AG09319 (cell line): Measurements from ENCODE around the gene ESRRG.
A peak's percentile ranks its signal among the peaks of the same experiment; 100 is the strongest.

ENCODE experiments used
- DNase-seq: peaks from one replicate; pipeline ENCODE4 v3.0.0-alpha.2; 2010; ENCODE audit warnings: low read depth; ENCODE audit errors: extremely low read depth
- CTCF ChIP-seq: IDR thresholded peaks from 2 replicates; pipeline ENCODE4 v1.5.1; 2011; ENCODE audit warnings: low read depth, mild to moderate bottlenecking, inconsistent platforms, low read length, moderate library complexity

The ESRRG gene

GRCh38 chr1:216614011-216614934 is 109.0 kb downstream of the ESRRG start:
- no peak for TF ChIP-seq CTCF
- DNase-seq = no peak

GRCh38 chr1:216612291-216612690 is 110.9 kb downstream of the ESRRG start:
- DNase-seq = no peak
- no peak for TF ChIP-seq CTCF

GRCh38 chr1:216607067-216607697 is 116.0 kb downstream of the ESRRG start:
- no peak for DNase-seq
- no peak for TF ChIP-seq CTCF

DNA sequence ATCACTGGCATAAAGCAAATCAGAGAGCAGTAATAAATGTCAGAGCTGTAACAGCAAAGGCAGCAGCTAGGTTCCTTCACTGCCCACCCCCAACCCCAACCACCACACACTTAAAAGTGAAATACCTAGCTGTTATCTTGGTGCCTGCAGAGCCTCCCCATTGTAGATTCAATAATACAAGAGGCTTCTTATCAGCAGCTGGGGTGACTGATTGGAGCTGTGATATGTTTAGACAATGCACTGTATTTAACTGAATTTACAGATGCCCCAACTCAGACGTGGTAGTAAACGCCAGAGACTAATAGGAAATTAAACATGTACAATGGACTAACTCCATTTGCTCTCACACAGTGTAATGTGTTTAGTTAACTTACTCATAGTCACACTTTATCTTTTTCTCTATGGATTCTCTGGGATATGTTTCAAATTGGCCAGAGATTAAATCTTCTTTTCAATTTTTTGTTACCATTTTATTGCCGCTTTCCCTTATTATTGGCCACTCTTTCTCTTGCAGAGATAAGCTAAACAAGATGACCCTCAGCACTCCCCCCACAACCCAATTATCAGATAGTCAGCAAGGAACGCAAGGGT is 117.1 kb downstream of the ESRRG start:
- DNase-seq = no peak
- TF ChIP-seq CTCF = no peak

DNA sequence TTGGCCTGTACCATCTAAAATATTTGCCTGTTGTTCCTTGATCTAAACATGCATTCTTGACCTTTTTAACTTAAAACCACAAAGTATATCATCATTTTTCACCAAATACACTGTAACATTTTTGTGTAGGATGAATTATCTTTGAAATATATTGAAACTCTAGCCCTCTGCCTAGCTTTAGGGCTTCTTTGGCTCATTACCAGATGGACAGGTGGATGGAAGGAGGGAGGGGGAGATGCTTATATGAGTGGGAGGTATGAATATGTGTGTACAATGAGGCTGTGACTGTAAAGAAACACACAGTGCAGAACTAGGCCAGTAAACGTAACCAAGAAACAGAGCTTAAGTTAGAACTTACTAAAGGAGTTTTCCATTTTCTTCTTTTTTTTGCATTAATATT is 118.5 kb downstream of the ESRRG start:
- DNase-seq = no peak
- TF ChIP-seq CTCF = no peak

DNA sequence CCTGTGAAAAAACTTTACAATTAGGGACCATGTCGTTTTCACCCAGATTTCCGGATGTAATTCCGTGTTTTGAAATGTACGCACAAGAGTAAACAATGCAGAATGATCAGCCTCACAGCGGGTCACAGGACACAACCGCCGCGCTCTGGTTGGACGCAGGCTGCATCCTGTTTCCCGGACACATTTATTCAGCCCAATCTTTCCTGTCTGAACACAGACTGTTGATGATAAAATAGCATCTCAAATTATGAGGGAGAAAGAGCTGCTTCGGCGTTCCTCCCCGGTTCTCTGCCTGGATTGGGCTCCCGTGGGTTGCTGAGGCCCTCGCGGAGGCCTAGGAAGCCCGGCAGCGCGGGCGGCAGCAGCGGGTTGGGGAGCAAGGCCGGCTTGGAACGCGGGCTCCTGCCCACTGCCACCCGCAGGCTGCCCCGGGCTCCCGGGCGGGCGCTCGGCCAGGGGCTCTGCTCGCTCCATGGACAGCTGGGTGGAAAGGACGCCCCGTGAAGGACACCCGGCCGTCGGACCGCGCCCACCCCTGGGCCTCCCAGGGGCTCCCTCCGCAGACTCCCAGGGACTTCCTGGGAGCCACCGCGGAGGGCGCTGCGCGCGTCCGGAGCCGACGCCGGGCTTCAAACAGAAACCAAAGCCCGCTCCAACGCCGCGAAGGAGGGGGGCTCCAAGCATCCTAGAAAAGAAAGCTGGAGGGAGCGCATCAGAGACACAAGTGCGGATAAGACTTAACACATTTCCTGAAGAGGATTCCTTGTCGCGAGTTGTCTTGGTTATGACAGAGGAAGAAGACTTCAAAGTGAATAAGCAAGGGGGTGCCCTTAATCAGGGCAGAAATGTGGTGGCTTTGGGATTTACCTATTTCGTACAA is 122.3 kb downstream of the ESRRG start:
- TF ChIP-seq CTCF = peak; percentile 52
- DNase-seq = peak; percentile 46
